CD4-positive, alpha-beta T cell (primary cell): ENCODE results near the gene PLK2. TPM values are rescaled to one million over a fixed set of nuclear protein-coding genes. Genes with fewer than 3 reads are reported as not detected.

Experiments
- ATAC-seq: fragments of 200-7000 bp; cut with Tn5 transposase; one replicate; pipeline ENCODE4 v1.10.0; 2022; ENCODE audit warnings: mild to moderate bottlenecking; ENCODE audit not compliant: poor library complexity
- CTCF ChIA-PET: fragments of 350-600 bp; sonication (Branson Sonifier 250); formaldehyde crosslinking; loops from one replicate; lab custom pipeline; 2021; ENCODE audit warnings: antibody characterized with exemption, inconsistent platforms; lab: Charles Lee
- POLR2A ChIA-PET: fragments of 350-600 bp; sonication (Branson Sonifier 250); formaldehyde crosslinking; loops from one replicate; lab custom pipeline; 2021; ENCODE audit warnings: antibody characterized with exemption, inconsistent platforms; lab: Charles Lee
- DNase-seq, 14 experiments: peaks; one replicate each; pipeline ENCODE4 v3.0.0-alpha.2; 2013 to 2020; ENCODE audit warnings: mixed read lengths in 2 of 14
- H3K27ac ChIP-seq, 2 donors: one replicate each; pipeline versions ENCODE4 v1.5.1 to v1.7.0; 2013; ENCODE audit warnings: low read length in 2 of 2, low read depth in 1 of 2, mild to moderate bottlenecking in 1 of 2
- H3K27me3 ChIP-seq, 2 experiments: 1 replicate in 1 of 2; 2 replicates in 1 of 2; pipeline versions ENCODE4 v1.6.1 to v1.7.0; 2013; ENCODE audit warnings: low read length in 2 of 2, control low read depth in 1 of 2, mild to moderate bottlenecking in 1 of 2, moderate library complexity in 1 of 2; ENCODE audit not compliant: insufficient read depth in 2 of 2, control insufficient read depth in 1 of 2
- H3K36me3 ChIP-seq: one replicate; pipeline ENCODE4 v1.6.1; 2013; ENCODE audit warnings: low read length, control low read depth; ENCODE audit not compliant: insufficient read depth
- H3K4me1 ChIP-seq: one replicate; pipeline ENCODE4 v1.6.1; 2013; ENCODE audit warnings: low read length, control low read depth; ENCODE audit not compliant: insufficient read depth
- H3K4me3 ChIP-seq: one replicate; pipeline ENCODE4 v1.5.1; 2013; ENCODE audit warnings: mild to moderate bottlenecking, low read length, moderate library complexity
- H3K9me3 ChIP-seq, 2 experiments: 1 replicate in 1 of 2; 2 replicates in 1 of 2; pipeline versions ENCODE4 v1.6.1 to v1.7.0; 2013; ENCODE audit warnings: low read length in 2 of 2, mild to moderate bottlenecking in 2 of 2, control low read depth in 1 of 2, moderate library complexity in 1 of 2; ENCODE audit not compliant: control insufficient read depth in 1 of 2, insufficient read depth in 1 of 2
- H3K27ac Mint-ChIP-seq: one replicate; pipeline ENCODE4 v1.8.0; 2020; ENCODE audit warnings: mixed read lengths
- H3K27me3 Mint-ChIP-seq: one replicate; pipeline ENCODE4 v1.8.0; 2021; ENCODE audit warnings: mixed read lengths
- H3K36me3 Mint-ChIP-seq: one replicate; pipeline ENCODE4 v1.8.0; 2021; ENCODE audit warnings: low read depth, mixed read lengths
- H3K4me1 Mint-ChIP-seq: one replicate; pipeline ENCODE4 v1.8.0; 2021; ENCODE audit warnings: low read depth, mixed read lengths
- H3K4me3 Mint-ChIP-seq: one replicate; pipeline ENCODE4 v1.8.0; 2020; ENCODE audit warnings: mild to moderate bottlenecking, mixed read lengths
- H3K9me3 Mint-ChIP-seq: one replicate; pipeline ENCODE4 v1.8.0; 2020; ENCODE audit warnings: mixed read lengths
- CTCF ChIP-seq: fragments of 200-600 bp; IDR thresholded peaks from one replicate; pipeline ENCODE4 v1.8.0; 2022; ENCODE audit warnings: antibody characterized with exemption, mild to moderate bottlenecking
- intact Hi-C, 2 experiments: fragments of 100-400 bp; cut with DNase I in 1 of 2; cut with micrococcal nuclease in 1 of 2; formaldehyde crosslinking; loops; one replicate each; pipeline versions ENCODE4 v1.15.1 to v1.9.0; 2023 to 2025; cut with DNase I, micrococcal nuclease
- total RNA-seq, 174 experiments: library from RNA in 2 of 174; stranded (reverse) in 2 of 174; gene quantifications; one replicate each; pipeline ENCODE4 v1.2.3 and lab custom pipeline; 2021 to 2026

Gene PLK2
- total RNA-seq, 2 experiments from 2014 or later = 57.2 to 59.7 TPM

GRCh38 chr5:58496488-58496887, 36.6 kb upstream of the PLK2 start:
- H3K9me3 ChIP-seq = no peaks in the 10 kb centered on the region
- Mint-ChIP-seq H3K4me3 (no peak overlapping the region), H3K36me3 (no peaks in the 10 kb centered on the region), H3K27ac (no peak overlapping the region), H3K4me1 (peaks cover 4% of the 10 kb centered on the region), H3K9me3 (no peaks in the 10 kb centered on the region), H3K27me3 (peaks cover 12% of the 10 kb centered on the region)
- intact Hi-C loops = no loop called here
- no peak for ATAC-seq
- POLR2A ChIA-PET = no interaction called here
- TF ChIP-seq CTCF = no peak
- no peak overlapping the region for H3K4me3 ChIP-seq
- no peaks in the 10 kb centered on the region for H3K4me1 ChIP-seq
- CTCF ChIA-PET = no interaction called here
- H3K27me3 ChIP-seq = peaks cover 0 to under 1% of the 10 kb centered on the region in 2 experiments
- no peak for DNase-seq
- no peaks in the 10 kb centered on the region for H3K36me3 ChIP-seq
- H3K27ac ChIP-seq = no peak overlapping the region

- Histone ChIP-seq H3K4me3 (no peak overlapping the region), H3K36me3 (no peaks in the 10 kb centered on the region), H3K9me3 (no peaks in the 10 kb centered on the region), H3K27me3 (peaks cover 0 to 11% of the 10 kb centered on the region in 2 experiments), H3K4me1 (no peaks in the 10 kb centered on the region), H3K27ac (no peak overlapping the region)
- Mint-ChIP-seq H3K36me3 (no peaks in the 10 kb centered on the region), H3K27me3 (peaks cover 25% of the 10 kb centered on the region), H3K9me3 (no peaks in the 10 kb centered on the region), H3K27ac (no peak overlapping the region), H3K4me1 (no peaks in the 10 kb centered on the region), H3K4me3 (no peak overlapping the region)
- TF ChIP-seq CTCF = no peak
- DNase-seq (no peak), ATAC-seq (no peak)
- POLR2A ChIA-PET = no interaction called here
- CTCF ChIA-PET = no interaction called here
- intact Hi-C loops = no loop called here
Measured at GRCh38 chr5:58493141-58493540, 33.3 kb upstream of the PLK2 start.

GRCh38 chr5:58491216-58491892, 31.5 kb upstream of the PLK2 start, which contains the start of gene GAPT:
TSS of gene GAPT (plus strand) at chr5:58491435. CDS start at chr5:58494537, 3,102 bp downstream.
- ChIA-PET CTCF (no interaction called here), POLR2A (no interaction called here)

More at GRCh38 chr5:58491216-58491892, 31.5 kb upstream of the PLK2 start, which contains the start of gene GAPT:
- Histone ChIP-seq H3K27me3 (peaks cover 0 to 11% of the 10 kb centered on the region in 2 experiments), H3K9me3 (no peaks in the 10 kb centered on the region), H3K4me3 (no peak within 1 kb of the TSS), H3K27ac (no peak within 1 kb of the TSS), H3K4me1 (no peaks in the 10 kb centered on the region), H3K36me3 (no peaks in the 10 kb centered on the region)
- peaks cover 34% of the 10 kb centered on the region for H3K27me3 Mint-ChIP-seq
- no peaks in the 10 kb centered on the region for H3K9me3 Mint-ChIP-seq
- peak in 3 of 14 experiments; percentile 12 to 39 (median 35) for DNase-seq
- TF ChIP-seq CTCF = no peak
- ATAC-seq = no peak
- no peak within 1 kb of the TSS for H3K27ac Mint-ChIP-seq
- intact Hi-C loops = no loop called here
- H3K36me3 Mint-ChIP-seq = no peaks in the 10 kb centered on the region
- no peaks in the 10 kb centered on the region for H3K4me1 Mint-ChIP-seq
- H3K4me3 Mint-ChIP-seq = no peak within 1 kb of the TSS
